ENCODE results near the gene LRRD1. TPM values are rescaled to one million over a fixed set of nuclear protein-coding genes. Genes with fewer than 3 reads are reported as not detected.

LRRD1 gene
- total and polyA plus RNA-seq, 9 of the 15 experiments (the other 6 are each of a cell fraction or from before 2014, with no cell fraction given), result 0.07 to 0.15 TPM; not detected in 7

GRCh38 chr7:92161271-92161670 is 17.7 kb downstream of the LRRD1 start (continued):
- no peak for TF ChIP-seq ZBTB40 (IDR thresholded peaks at IDR 0.05)
- TF ChIP-seq ZBTB40 (CRISPR knock-in tag; IDR thresholded peaks at IDR 0.05), result no peak
- TF ChIP-seq ZFX (CRISPR knock-in tag; IDR thresholded peaks at IDR 0.05), result no peak
- peak; percentile 75 for TF ChIP-seq CEBPB (tag; IDR thresholded peaks at IDR 0.05)
- TF ChIP-seq KLF16 (IDR thresholded peaks at IDR 0.05), result peak; percentile 87
- no peak for TF ChIP-seq NR2C2 (CRISPR knock-in tag; IDR thresholded peaks at IDR 0.05)
- TF ChIP-seq NR2C2 (tag; IDR thresholded peaks at IDR 0.05), result 0 out of 2 replicates have a peak, but pooled peaks have one; percentile 42
- no peak for TF ChIP-seq HMG20B (CRISPR knock-in tag; IDR thresholded peaks at IDR 0.05)
- TF ChIP-seq NFIC (IDR thresholded peaks at IDR 0.05), result peak; percentile 78
- no peak for TF ChIP-seq MLX (CRISPR knock-in tag; conservative IDR thresholded peaks at IDR 0.05)
- no peak for TF ChIP-seq ZBTB26 (CRISPR knock-in tag; IDR thresholded peaks at IDR 0.05)
- no peak for TF ChIP-seq RBM25 (IDR thresholded peaks at IDR 0.05; ENCODE audit: low read depth, low read length, severe bottlenecking)
- peak; percentile 66 for TF ChIP-seq MTA2 (IDR thresholded peaks at IDR 0.05; ENCODE audit: low read depth)

Data from K562 (cell line).